DND-41 (cell line): ENCODE measurements around the gene EXT2.

Source experiments
- ATAC-seq: fragments of 200-7000 bp; cut with Tn5 transposase; 3 replicates; pipeline ENCODE4 v1.9.1; 2021; ENCODE audit warnings: low read depth; ENCODE audit not compliant: insufficient read depth
- DNase-seq: peaks from one replicate; pipeline ENCODE4 v3.0.0-alpha.2; 2020
- H2AFZ ChIP-seq: 2 replicates; pipeline ENCODE4 v1.6.0; 2012; ENCODE audit warnings: low read depth, low read length
- H3K27ac ChIP-seq: 2 replicates; pipeline ENCODE4 v1.5.1; 2012; ENCODE audit warnings: low read length, inconsistent platforms
- H3K27me3 ChIP-seq: fragments of 200-600 bp; sonication (generic); 2 replicates; pipeline ENCODE4 v1.6.0; 2012; ENCODE audit warnings: low read length, mild to moderate bottlenecking, inconsistent platforms; ENCODE audit not compliant: insufficient read depth, poor library complexity
- H3K36me3 ChIP-seq: 2 replicates; pipeline ENCODE4 v1.5.1; 2012; ENCODE audit warnings: low read length, inconsistent platforms; ENCODE audit not compliant: insufficient read depth
- H3K4me1 ChIP-seq: 2 replicates; pipeline ENCODE4 v1.5.1; 2012; ENCODE audit warnings: mild to moderate bottlenecking, low read length; ENCODE audit not compliant: insufficient read depth
- H3K4me2 ChIP-seq: 2 replicates; pipeline ENCODE4 v1.6.0; 2012; ENCODE audit warnings: mild to moderate bottlenecking, moderate library complexity, low read length, inconsistent platforms; ENCODE audit not compliant: insufficient read depth
- H3K4me3 ChIP-seq, 2 experiments: fragments of 200-600 bp in 1 of 2; shearing (Covaris generic) in 1 of 2; 2 replicates each; pipeline ENCODE4 v1.5.1; 2012 to 2016; ENCODE audit warnings: inconsistent platforms in 2 of 2, low read length in 2 of 2, mild to moderate bottlenecking in 2 of 2, low read depth in 1 of 2, moderate library complexity in 1 of 2
- H3K79me2 ChIP-seq: 2 replicates; pipeline ENCODE4 v1.6.0; 2012; ENCODE audit warnings: low read length, inconsistent platforms; ENCODE audit not compliant: insufficient read depth
- H3K9ac ChIP-seq: 2 replicates; pipeline ENCODE4 v1.6.0; 2012; ENCODE audit warnings: low read depth, mild to moderate bottlenecking, inconsistent platforms, low read length, moderate library complexity
- H3K9me3 ChIP-seq: 2 replicates; pipeline ENCODE4 v1.5.1; 2012; ENCODE audit warnings: low read length, moderate library complexity, mild to moderate bottlenecking, inconsistent platforms; ENCODE audit not compliant: insufficient read depth, severe bottlenecking
- H4K20me1 ChIP-seq: 2 replicates; pipeline ENCODE4 v1.6.0; 2012; ENCODE audit warnings: low read length; ENCODE audit not compliant: insufficient read depth
- CTCF ChIP-seq: IDR thresholded peaks from 2 replicates; pipeline ENCODE4 v1.5.1; 2012; ENCODE audit warnings: borderline replicate concordance, low read length, moderate library complexity, mild to moderate bottlenecking; ENCODE audit not compliant: poor library complexity, severe bottlenecking; ENCODE audit errors: extremely low read depth
- EZH2 ChIP-seq: IDR thresholded peaks from 3 replicates; pipeline ENCODE4 v1.6.1; 2012; ENCODE audit warnings: borderline replicate concordance, low read depth, mild to moderate bottlenecking, moderate library complexity, low read length, inconsistent platforms; ENCODE audit not compliant: severe bottlenecking

Gene EXT2

GRCh38 chr11:44229098-44229497, 133.6 kb downstream of the EXT2 start:
- Histone ChIP-seq H2AFZ (no peak overlapping the region), H3K4me3 (no peak overlapping the region), H3K9me3 (no peaks in the 10 kb centered on the region), H4K20me1 (no peaks in the 10 kb centered on the region), H3K9ac (no peak overlapping the region), H3K79me2 (no peaks in the 10 kb centered on the region), H3K4me1 (no peaks in the 10 kb centered on the region), H3K4me2 (no peak overlapping the region), H3K27ac (no peak overlapping the region), H3K27me3 (no peaks in the 10 kb centered on the region), H3K36me3 (no peaks in the 10 kb centered on the region)
- TF ChIP-seq CTCF (no peak), EZH2 (no peak)
- DNase-seq (no peak), ATAC-seq (no peak)

- ATAC-seq (no peak), DNase-seq (no peak)
- Histone ChIP-seq H3K4me1 (no peaks in the 10 kb centered on the region), H3K36me3 (no peaks in the 10 kb centered on the region), H3K9me3 (no peaks in the 10 kb centered on the region), H4K20me1 (no peaks in the 10 kb centered on the region), H2AFZ (no peak overlapping the region), H3K9ac (no peak overlapping the region), H3K4me3 (no peak overlapping the region), H3K79me2 (no peaks in the 10 kb centered on the region), H3K4me2 (no peak overlapping the region), H3K27ac (no peak overlapping the region), H3K27me3 (no peaks in the 10 kb centered on the region)
- TF ChIP-seq CTCF (no peak), EZH2 (no peak)
Measured at GRCh38 chr11:44229624-44230023, 134.1 kb downstream of the EXT2 start.

- Histone ChIP-seq H3K4me3 (no peak overlapping the region), H3K79me2 (no peaks in the 10 kb centered on the region), H4K20me1 (no peaks in the 10 kb centered on the region), H3K27ac (no peak overlapping the region), H3K27me3 (no peaks in the 10 kb centered on the region), H3K4me2 (no peak overlapping the region), H3K9me3 (no peaks in the 10 kb centered on the region), H3K36me3 (peaks cover 24% of the 10 kb centered on the region), H2AFZ (no peak overlapping the region), H3K4me1 (no peaks in the 10 kb centered on the region), H3K9ac (no peak overlapping the region)
- TF ChIP-seq CTCF, result no peak
- TF ChIP-seq EZH2, result no peak
- ATAC-seq, result no peak
- DNase-seq, result no peak
Measured at GRCh38 chr11:44235765-44236201, 140.3 kb downstream of the EXT2 start.

GRCh38 chr11:44236296-44236695, 140.8 kb downstream of the EXT2 start:
- no peaks in the 10 kb centered on the region for H3K27me3 ChIP-seq
- no peak overlapping the region for H2AFZ ChIP-seq
- TF ChIP-seq CTCF (no peak), EZH2 (no peak)
- no peak overlapping the region for H3K4me2 ChIP-seq
- H4K20me1 ChIP-seq, result no peaks in the 10 kb centered on the region
- H3K9ac ChIP-seq, result no peak overlapping the region
- H3K36me3 ChIP-seq, result peaks cover 24% of the 10 kb centered on the region
- DNase-seq (no peak), ATAC-seq (no peak)
- no peaks in the 10 kb centered on the region for H3K4me1 ChIP-seq
- no peak overlapping the region for H3K27ac ChIP-seq
- no peaks in the 10 kb centered on the region for H3K79me2 ChIP-seq
- H3K9me3 ChIP-seq, result no peaks in the 10 kb centered on the region
- no peak overlapping the region for H3K4me3 ChIP-seq
